GM19238 (cell line): ENCODE measurements around the gene PYGO2.
A peak's percentile ranks its signal among the peaks of the same experiment; 100 is the strongest.
"Not testable (repeated sequence)": the region's sequence is repeated elsewhere in the genome, so short reads cannot be mapped to it uniquely, and the experiment has no call there.

Experiments
- DNase-seq: peaks from one replicate; pipeline ENCODE4 v3.0.0; 2011; ENCODE audit warnings: low spot score; ENCODE audit not compliant: insufficient read length

Gene PYGO2

GRCh38 chr1:155000726-155001424 lies 39.3 kb upstream of the PYGO2 start:
- peak; percentile 85 for DNase-seq

GRCh38 chr1:155000411-155000725 lies 38.8 kb upstream of the PYGO2 start:
- DNase-seq = no peak

- DNase-seq = no peak
Observed at GRCh38 chr1:154999571-155000410, 38.2 kb upstream of the PYGO2 start.

GRCh38 chr1:154998818-154999570 lies 37.4 kb upstream of the PYGO2 start:
- DNase-seq = peak; percentile 78

- no peak for DNase-seq
Observed at GRCh38 chr1:154998201-154998780, 36.7 kb upstream of the PYGO2 start.

GRCh38 chr1:154996966-154997701 lies 35.6 kb upstream of the PYGO2 start:
- DNase-seq = no peak

GRCh38 chr1:154995301-154995983 lies 33.9 kb upstream of the PYGO2 start:
- DNase-seq = not testable (repeated sequence)

GRCh38 chr1:154994591-154994990 lies 33.0 kb upstream of the PYGO2 start:
- DNase-seq = no peak

GRCh38 chr1:154994269-154994587 lies 32.6 kb upstream of the PYGO2 start:
- no peak for DNase-seq

GRCh38 chr1:154993572-154994268 lies 32.1 kb upstream of the PYGO2 start, which contains the start of gene LENEP:
TSS of gene LENEP (plus strand) at chr1:154993586. CDS start at chr1:154993608, 22 bp downstream.
- DNase-seq = no peak

GRCh38 chr1:154992721-154993571 lies 31.4 kb upstream of the PYGO2 start:
- no peak for DNase-seq

- no peak for DNase-seq
Observed at GRCh38 chr1:154990276-154990675, 28.7 kb upstream of the PYGO2 start.

GRCh38 chr1:154989195-154989860 lies 27.7 kb upstream of the PYGO2 start:
- DNase-seq = no peak

GRCh38 chr1:154988058-154988954 lies 26.7 kb upstream of the PYGO2 start:
- DNase-seq = no peak

- no peak for DNase-seq
Observed at GRCh38 chr1:154987326-154987725, 25.7 kb upstream of the PYGO2 start.

- not testable (repeated sequence) for DNase-seq
Observed at GRCh38 chr1:154986736-154987135, 25.2 kb upstream of the PYGO2 start.

- no peak for DNase-seq
Observed at GRCh38 chr1:154983776-154984466, 22.3 kb upstream of the PYGO2 start.
